Suprapubic skin (tissue), 4 donors: ENCODE results near the gene CCN5. TPM values are rescaled to one million over a fixed set of nuclear protein-coding genes. Genes with fewer than 3 reads are reported as not detected.

Experiments
- DNase-seq, 2 donors: peaks; one replicate each; pipeline ENCODE4 v3.0.0-alpha.2; 2019; ENCODE audit warnings: low spot score in 2 of 2
- H3K27ac ChIP-seq: fragments of 200-600 bp; sonication (generic); one replicate; pipeline ENCODE4 v1.5.1; 2019
- H3K27me3 ChIP-seq: fragments of 200-600 bp; sonication (generic); one replicate; pipeline ENCODE4 v1.5.1; 2019
- H3K36me3 ChIP-seq: fragments of 200-600 bp; sonication (generic); one replicate; pipeline ENCODE4 v1.5.1; 2019
- H3K4me1 ChIP-seq: fragments of 200-600 bp; sonication (generic); one replicate; pipeline ENCODE4 v1.5.1; 2019
- H3K4me3 ChIP-seq: fragments of 200-600 bp; sonication (generic); one replicate; pipeline ENCODE4 v1.5.1; 2019; ENCODE audit warnings: mild to moderate bottlenecking
- H3K9me3 ChIP-seq: fragments of 200-600 bp; sonication (generic); one replicate; pipeline ENCODE4 v1.5.1; 2019
- CTCF ChIP-seq, 2 donors: fragments of 200-600 bp in 1 of 2; fragments of 450-650 bp in 1 of 2; sonication (generic) in 1 of 2; IDR thresholded peaks; one replicate each; pipeline ENCODE4 v1.5.1; 2016 to 2019; ENCODE audit warnings: antibody characterized with exemption in 2 of 2, mild to moderate bottlenecking in 1 of 2, moderate library complexity in 1 of 2
- EP300 ChIP-seq: sonication (generic); formaldehyde crosslinking; IDR thresholded peaks from one replicate; pipeline ENCODE4 v1.6.1; 2017; ENCODE audit warnings: antibody characterized with exemption
- POLR2A ChIP-seq, 2 donors: fragments of 450-650 bp; IDR thresholded peaks; one replicate each; pipeline ENCODE4 v1.6.1; 2017; ENCODE audit warnings: antibody characterized with exemption in 2 of 2, mild to moderate bottlenecking in 2 of 2, moderate library complexity in 2 of 2
- POLR2AphosphoS5 ChIP-seq, 3 donors: sonication (generic); formaldehyde crosslinking; IDR thresholded peaks; one replicate each; pipeline ENCODE4 v1.6.1; 2017; ENCODE audit warnings: antibody characterized with exemption in 3 of 3
- WGBS: methylation state at CpG from one replicate; pipeline ENCODE4 v1.1.5; 2018; 5-methylcytosine and 5-hydroxymethylcytosine counted together
- total RNA-seq, 4 donors: library from RNA; depleted of rRNA; stranded (reverse); fragments of >200 nt; gene quantifications; one replicate each; pipeline ENCODE4 v1.1.0, GENCODE V29; 2016

CCN5 gene
- total RNA-seq, 4 donors from 2014 or later, result 40.1 to 137 (median 87.9) TPM

GRCh38 chr20:44765701-44766347, 50.7 kb downstream of the CCN5 start:
- no peaks in the 10 kb centered on the region for H3K4me1 ChIP-seq
- no peak overlapping the region for H3K27ac ChIP-seq
- no peak for DNase-seq
- 42% methylated on average over 7 of the region's 7 CpGs for WGBS
- peaks cover 21% of the 10 kb centered on the region for H3K27me3 ChIP-seq
- H3K4me3 ChIP-seq, result no peak overlapping the region
- no peaks in the 10 kb centered on the region for H3K36me3 ChIP-seq
- TF ChIP-seq EP300 (no peak), POLR2AphosphoS5 (IDR thresholded peaks at IDR 0.05) (no peak), POLR2A (IDR thresholded peaks at IDR 0.05) (no peak), CTCF (IDR thresholded peaks at IDR 0.05) (no peak)
- no peaks in the 10 kb centered on the region for H3K9me3 ChIP-seq

GRCh38 chr20:44768256-44768655, 53.1 kb downstream of the CCN5 start:
- no peaks in the 10 kb centered on the region for H3K9me3 ChIP-seq
- H3K4me3 ChIP-seq, result no peak overlapping the region
- no peaks in the 10 kb centered on the region for H3K36me3 ChIP-seq
- peaks cover 33% of the 10 kb centered on the region for H3K27me3 ChIP-seq
- no peak for TF ChIP-seq EP300
- no peak for TF ChIP-seq POLR2AphosphoS5 (IDR thresholded peaks at IDR 0.05)
- no peak for TF ChIP-seq POLR2A (IDR thresholded peaks at IDR 0.05)
- no peak for TF ChIP-seq CTCF (IDR thresholded peaks at IDR 0.05)
- 70% methylated on average over 7 of the region's 8 CpGs for WGBS
- no peaks in the 10 kb centered on the region for H3K4me1 ChIP-seq
- no peak overlapping the region for H3K27ac ChIP-seq
- no peak for DNase-seq

- Histone ChIP-seq H3K4me3 (no peak overlapping the region), H3K4me1 (no peaks in the 10 kb centered on the region), H3K9me3 (no peaks in the 10 kb centered on the region), H3K27me3 (peaks cover 40% of the 10 kb centered on the region), H3K27ac (no peak overlapping the region), H3K36me3 (no peaks in the 10 kb centered on the region)
- no peak for DNase-seq
- 33% methylated on average over 5 of the region's 5 CpGs for WGBS
- TF ChIP-seq CTCF (IDR thresholded peaks at IDR 0.05) (no peak), POLR2AphosphoS5 (IDR thresholded peaks at IDR 0.05) (no peak), EP300 (no peak), POLR2A (IDR thresholded peaks at IDR 0.05) (no peak)
Observed at GRCh38 chr20:44768854-44769480, 53.8 kb downstream of the CCN5 start.

- H3K36me3 ChIP-seq, result no peaks in the 10 kb centered on the region
- DNase-seq, result no peak
- TF ChIP-seq POLR2A (IDR thresholded peaks at IDR 0.05), result no peak
- no peak for TF ChIP-seq CTCF (IDR thresholded peaks at IDR 0.05)
- no peak for TF ChIP-seq EP300
- no peak for TF ChIP-seq POLR2AphosphoS5 (IDR thresholded peaks at IDR 0.05)
- WGBS, result 50% methylated on average over 5 of the region's 5 CpGs
- peaks cover 40% of the 10 kb centered on the region for H3K27me3 ChIP-seq
- no peak overlapping the region for H3K27ac ChIP-seq
- no peaks in the 10 kb centered on the region for H3K9me3 ChIP-seq
- no peak overlapping the region for H3K4me3 ChIP-seq
- H3K4me1 ChIP-seq, result no peaks in the 10 kb centered on the region
Observed at GRCh38 chr20:44769481-44769863, 54.3 kb downstream of the CCN5 start.

- Histone ChIP-seq H3K27me3 (peaks cover 37% of the 10 kb centered on the region), H3K4me3 (no peak overlapping the region), H3K27ac (no peak overlapping the region), H3K9me3 (no peaks in the 10 kb centered on the region), H3K36me3 (no peaks in the 10 kb centered on the region), H3K4me1 (no peaks in the 10 kb centered on the region)
- TF ChIP-seq POLR2A (IDR thresholded peaks at IDR 0.05) (no peak), CTCF (IDR thresholded peaks at IDR 0.05) (no peak), POLR2AphosphoS5 (IDR thresholded peaks at IDR 0.05) (no peak), EP300 (no peak)
- no peak for DNase-seq
- WGBS, result 61% methylated on average over 8 of the region's 11 CpGs
Observed at GRCh38 chr20:44770484-44771171, 55.5 kb downstream of the CCN5 start.
